ENCODE measurements around the gene RIT2. TPM values are rescaled to one million over a fixed set of nuclear protein-coding genes. Genes with fewer than 3 reads are reported as not detected.
"Not testable (repeated sequence)": the region's sequence is repeated elsewhere in the genome, so short reads cannot be mapped to it uniquely, and the experiment has no call there.

The RIT2 gene
- total and polyA plus RNA-seq, 4 experiments from 2014 or later: not detected

GRCh38 chr18:42821492-42821891 is 294.0 kb downstream of the RIT2 start:
- H3K27me3 Mint-ChIP-seq: no peaks in the 10 kb centered on the region
- no peaks in the 10 kb centered on the region for H3K36me3 Mint-ChIP-seq
- Histone ChIP-seq H3K9me3 (ENCODE audit: control insufficient read depth in 1 of 2, low read length in 2 of 2) (no peaks in the 10 kb centered on the region), H3K4me1 (ENCODE audit: insufficient read depth, low read length) (no peaks in the 10 kb centered on the region), H3K27ac (ENCODE audit: low read depth, low read length) (no peak overlapping the region), H3K27me3 (ENCODE audit: insufficient read depth, low read length) (no peaks in the 10 kb centered on the region), H3K36me3 (ENCODE audit: insufficient read depth, low read length) (no peaks in the 10 kb centered on the region), H3K4me3 (ENCODE audit: low read length in 2 of 2) (no peak overlapping the region)
- intact Hi-C loops (cut with micrococcal nuclease): no loop called here
- H3K4me3 Mint-ChIP-seq: no peak overlapping the region
- POLR2A ChIA-PET (ENCODE audit: partially characterized antibody): no interaction called here
- H3K9me3 Mint-ChIP-seq: peaks cover 2 to 24% (median 9%) of the 10 kb centered on the region in 8 donors
- CTCF ChIA-PET (ENCODE audit: partially characterized antibody): no interaction called here
- H3K27ac Mint-ChIP-seq: no peak overlapping the region
- no peak for DNase-seq
- no peaks in the 10 kb centered on the region for H3K4me1 Mint-ChIP-seq

GRCh38 chr18:42814618-42815017 is 300.9 kb downstream of the RIT2 start:
- Mint-ChIP-seq H3K4me1 (no peaks in the 10 kb centered on the region), H3K27me3 (no peaks in the 10 kb centered on the region), H3K9me3 (peaks cover 0 to 15% (median 6%) of the 10 kb centered on the region in 8 donors), H3K36me3 (no peaks in the 10 kb centered on the region), H3K4me3 (no peak overlapping the region), H3K27ac (no peak overlapping the region)
- no peaks in the 10 kb centered on the region for H3K27me3 ChIP-seq (ENCODE audit: insufficient read depth, low read length)
- no peak for DNase-seq
- no peak overlapping the region for H3K4me3 ChIP-seq (ENCODE audit: low read length in 2 of 2)
- no peaks in the 10 kb centered on the region for H3K4me1 ChIP-seq (ENCODE audit: insufficient read depth, low read length)
- no peak overlapping the region for H3K27ac ChIP-seq (ENCODE audit: low read depth, low read length)
- H3K36me3 ChIP-seq (ENCODE audit: insufficient read depth, low read length): no peaks in the 10 kb centered on the region
- ChIA-PET CTCF (ENCODE audit: partially characterized antibody) (no interaction called here), POLR2A (ENCODE audit: partially characterized antibody) (no interaction called here)
- intact Hi-C loops (cut with micrococcal nuclease): no loop called here
- H3K9me3 ChIP-seq (ENCODE audit: control insufficient read depth in 1 of 2, low read length in 2 of 2): no peaks in the 10 kb centered on the region

DNA sequence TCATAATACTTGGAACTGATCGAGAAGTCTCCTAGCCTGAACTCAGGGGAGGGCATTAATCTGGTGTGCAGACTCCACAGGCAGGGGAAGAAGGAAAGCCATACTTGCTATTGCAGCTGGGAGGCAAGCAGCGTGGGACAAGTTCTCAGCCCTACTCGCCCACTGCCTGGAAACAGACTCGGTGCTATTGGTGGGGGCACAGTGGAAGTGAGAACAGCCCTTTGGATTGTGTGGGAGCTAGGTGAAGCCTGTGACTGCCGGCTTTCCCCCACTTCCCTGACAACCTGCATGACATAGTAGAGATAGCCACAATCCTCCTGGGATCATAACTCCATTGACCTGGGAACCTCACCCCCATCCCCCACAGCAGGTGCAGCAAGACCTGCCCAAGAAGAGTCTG is 301.3 kb downstream of the RIT2 start:
- Mint-ChIP-seq H3K9me3 (peaks cover 0 to 15% (median 7%) of the 10 kb centered on the region in 8 donors), H3K27me3 (no peaks in the 10 kb centered on the region), H3K4me1 (no peaks in the 10 kb centered on the region), H3K4me3 (no peak overlapping the region), H3K36me3 (no peaks in the 10 kb centered on the region), H3K27ac (no peak overlapping the region)
- intact Hi-C loops (cut with micrococcal nuclease): no loop called here
- POLR2A ChIA-PET (ENCODE audit: partially characterized antibody): no interaction called here
- Histone ChIP-seq H3K9me3 (ENCODE audit: control insufficient read depth in 1 of 2, low read length in 2 of 2) (no peaks in the 10 kb centered on the region), H3K27ac (ENCODE audit: low read depth, low read length) (no peak overlapping the region), H3K4me3 (ENCODE audit: low read length in 2 of 2) (no peak overlapping the region), H3K36me3 (ENCODE audit: insufficient read depth, low read length) (no peaks in the 10 kb centered on the region), H3K4me1 (ENCODE audit: insufficient read depth, low read length) (no peaks in the 10 kb centered on the region), H3K27me3 (ENCODE audit: insufficient read depth, low read length) (no peaks in the 10 kb centered on the region)
- CTCF ChIA-PET (ENCODE audit: partially characterized antibody): no interaction called here
- DNase-seq: peak in 1 of 5 donors; percentile 26

DNA sequence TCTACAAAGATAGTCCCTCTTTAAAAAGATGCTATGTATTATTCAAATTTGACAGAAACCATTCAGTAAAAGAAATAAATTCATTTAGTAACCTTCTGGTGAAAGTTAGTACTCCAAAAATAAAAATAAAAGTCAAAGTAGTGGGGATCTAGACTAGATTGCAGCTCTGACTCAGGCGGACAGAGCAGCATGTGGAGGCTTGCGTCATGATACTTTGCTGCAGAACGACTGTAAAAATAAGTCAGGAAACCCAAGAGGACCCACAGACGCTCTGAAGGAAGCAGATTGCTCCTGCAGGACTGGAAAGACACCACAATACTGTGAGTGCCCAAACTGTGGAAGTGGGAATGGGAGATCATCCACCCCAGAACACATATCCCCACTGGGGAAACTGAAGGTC is 301.9 kb downstream of the RIT2 start:
- Histone ChIP-seq H3K4me3 (ENCODE audit: low read length in 2 of 2) (no peak overlapping the region), H3K9me3 (ENCODE audit: control insufficient read depth in 1 of 2, low read length in 2 of 2) (no peaks in the 10 kb centered on the region), H3K27me3 (ENCODE audit: insufficient read depth, low read length) (no peaks in the 10 kb centered on the region), H3K27ac (ENCODE audit: low read depth, low read length) (no peak overlapping the region), H3K4me1 (ENCODE audit: insufficient read depth, low read length) (no peaks in the 10 kb centered on the region), H3K36me3 (ENCODE audit: insufficient read depth, low read length) (no peaks in the 10 kb centered on the region)
- no peak overlapping the region for H3K27ac Mint-ChIP-seq
- ChIA-PET POLR2A (ENCODE audit: partially characterized antibody) (no interaction called here), CTCF (ENCODE audit: partially characterized antibody) (no interaction called here)
- intact Hi-C loops (cut with micrococcal nuclease): no loop called here
- no peak overlapping the region for H3K4me3 Mint-ChIP-seq
- no peaks in the 10 kb centered on the region for H3K27me3 Mint-ChIP-seq
- peaks cover 0 to 15% (median 7%) of the 10 kb centered on the region in 8 donors for H3K9me3 Mint-ChIP-seq
- H3K36me3 Mint-ChIP-seq: no peaks in the 10 kb centered on the region
- DNase-seq: no peak
- H3K4me1 Mint-ChIP-seq: no peaks in the 10 kb centered on the region

- no peaks in the 10 kb centered on the region for H3K27me3 ChIP-seq (ENCODE audit: insufficient read depth, low read length)
- no peaks in the 10 kb centered on the region for H3K4me1 ChIP-seq (ENCODE audit: insufficient read depth, low read length)
- no peaks in the 10 kb centered on the region for H3K9me3 ChIP-seq (ENCODE audit: control insufficient read depth in 1 of 2, low read length in 2 of 2)
- ChIA-PET POLR2A (ENCODE audit: partially characterized antibody) (no interaction called here), CTCF (ENCODE audit: partially characterized antibody) (no interaction called here)
- no peak overlapping the region for H3K27ac ChIP-seq (ENCODE audit: low read depth, low read length)
- H3K9me3 Mint-ChIP-seq: peaks cover 0 to 14% (median 5%) of the 10 kb centered on the region in 8 donors
- no peak overlapping the region for H3K4me3 Mint-ChIP-seq
- no peaks in the 10 kb centered on the region for H3K36me3 Mint-ChIP-seq
- H3K4me3 ChIP-seq (ENCODE audit: low read length in 2 of 2): no peak overlapping the region
- intact Hi-C loops (cut with micrococcal nuclease): no loop called here
- no peaks in the 10 kb centered on the region for H3K27me3 Mint-ChIP-seq
- no peaks in the 10 kb centered on the region for H3K4me1 Mint-ChIP-seq
- no peak overlapping the region for H3K27ac Mint-ChIP-seq
- no peak for DNase-seq
- no peaks in the 10 kb centered on the region for H3K36me3 ChIP-seq (ENCODE audit: insufficient read depth, low read length)
Measured at GRCh38 chr18:42807887-42808286, 307.6 kb downstream of the RIT2 start.

- Mint-ChIP-seq H3K36me3 (no peaks in the 10 kb centered on the region), H3K27me3 (no peaks in the 10 kb centered on the region), H3K9me3 (peaks cover 2 to 10% (median 5%) of the 10 kb centered on the region in 8 donors), H3K27ac (no peak overlapping the region), H3K4me3 (no peak overlapping the region), H3K4me1 (no peaks in the 10 kb centered on the region)
- no peaks in the 10 kb centered on the region for H3K4me1 ChIP-seq (ENCODE audit: insufficient read depth, low read length)
- no peak overlapping the region for H3K27ac ChIP-seq (ENCODE audit: low read depth, low read length)
- H3K4me3 ChIP-seq (ENCODE audit: low read length in 2 of 2): no peak overlapping the region
- no peaks in the 10 kb centered on the region for H3K36me3 ChIP-seq (ENCODE audit: insufficient read depth, low read length)
- no peaks in the 10 kb centered on the region for H3K9me3 ChIP-seq (ENCODE audit: control insufficient read depth in 1 of 2, low read length in 2 of 2)
- no peak for DNase-seq
- ChIA-PET CTCF (ENCODE audit: partially characterized antibody) (no interaction called here), POLR2A (ENCODE audit: partially characterized antibody) (no interaction called here)
- no peaks in the 10 kb centered on the region for H3K27me3 ChIP-seq (ENCODE audit: insufficient read depth, low read length)
- intact Hi-C loops (cut with micrococcal nuclease): no loop called here
Measured at GRCh38 chr18:42801706-42802105, 313.8 kb downstream of the RIT2 start.

- H3K4me1 ChIP-seq (ENCODE audit: insufficient read depth, low read length): no peaks in the 10 kb centered on the region
- no peaks in the 10 kb centered on the region for H3K27me3 ChIP-seq (ENCODE audit: insufficient read depth, low read length)
- H3K27ac Mint-ChIP-seq: no peak overlapping the region
- CTCF ChIA-PET (ENCODE audit: partially characterized antibody): no interaction called here
- no peaks in the 10 kb centered on the region for H3K36me3 ChIP-seq (ENCODE audit: insufficient read depth, low read length)
- peaks cover 2 to 10% (median 7%) of the 10 kb centered on the region in 8 donors for H3K9me3 Mint-ChIP-seq
- no peaks in the 10 kb centered on the region for H3K9me3 ChIP-seq (ENCODE audit: control insufficient read depth in 1 of 2, low read length in 2 of 2)
- intact Hi-C loops (cut with micrococcal nuclease): no loop called here
- POLR2A ChIA-PET (ENCODE audit: partially characterized antibody): no interaction called here
- no peak overlapping the region for H3K4me3 ChIP-seq (ENCODE audit: low read length in 2 of 2)
- DNase-seq: no peak
- no peaks in the 10 kb centered on the region for H3K27me3 Mint-ChIP-seq
- no peak overlapping the region for H3K27ac ChIP-seq (ENCODE audit: low read depth, low read length)
- no peaks in the 10 kb centered on the region for H3K4me1 Mint-ChIP-seq
- no peaks in the 10 kb centered on the region for H3K36me3 Mint-ChIP-seq
- no peak overlapping the region for H3K4me3 Mint-ChIP-seq
Measured at GRCh38 chr18:42798606-42799170, 316.8 kb downstream of the RIT2 start.

DNA sequence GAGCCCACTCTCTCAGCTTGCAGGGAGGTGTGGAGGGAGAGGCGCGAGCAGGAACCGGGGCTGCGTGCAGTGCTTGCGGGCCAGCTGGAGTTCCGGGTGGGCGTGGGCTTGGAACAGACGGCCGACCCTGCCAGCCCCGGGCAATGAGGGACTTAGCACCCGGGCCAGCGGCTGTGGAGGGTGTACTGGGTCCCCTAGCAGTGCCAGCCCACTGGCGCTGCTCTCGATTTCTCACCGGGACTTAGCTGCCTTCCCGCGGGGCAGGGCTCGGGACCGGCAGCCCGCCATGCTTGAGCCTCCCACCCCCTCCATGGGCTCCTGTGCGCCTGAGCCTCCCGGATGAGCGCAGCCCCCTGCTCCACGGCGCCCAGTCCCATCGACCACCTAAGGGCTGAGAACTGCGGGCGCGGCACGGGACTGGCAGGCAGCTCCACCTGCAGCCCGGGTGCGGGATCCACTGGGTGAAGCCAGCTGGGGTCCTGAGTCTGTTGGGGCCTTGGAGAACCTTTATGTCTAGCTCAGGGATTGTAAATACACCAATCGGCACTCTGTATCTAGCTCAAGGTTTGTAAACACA is 320.2 kb downstream of the RIT2 start:
- peak in 1 of 5 donors; percentile 24 for DNase-seq
- POLR2A ChIA-PET (ENCODE audit: partially characterized antibody); H3K36me3 Mint-ChIP-seq; H3K27me3 ChIP-seq (ENCODE audit: insufficient read depth, low read length); H3K36me3 ChIP-seq (ENCODE audit: insufficient read depth, low read length); H3K4me1 ChIP-seq (ENCODE audit: insufficient read depth, low read length); H3K27ac Mint-ChIP-seq; H3K4me3 Mint-ChIP-seq; H3K4me3 ChIP-seq (ENCODE audit: low read length in 2 of 2); CTCF ChIA-PET (ENCODE audit: partially characterized antibody); H3K9me3 Mint-ChIP-seq; H3K9me3 ChIP-seq (ENCODE audit: control insufficient read depth in 1 of 2, low read length in 2 of 2); intact Hi-C loops (cut with micrococcal nuclease); H3K27ac ChIP-seq (ENCODE audit: low read depth, low read length); H3K27me3 Mint-ChIP-seq; H3K4me1 Mint-ChIP-seq: not testable (repeated sequence)
